GM19397 (cell line): ENCODE data around the gene GSTO1.
"Not testable (repeated sequence)": the region's sequence is repeated elsewhere in the genome, so short reads cannot be mapped to it uniquely, and the experiment has no call there.

Experiments
- ATAC-seq: cut with Tn5 transposase; IDR thresholded peaks from one replicate; pipeline ENCODE4 v1.9.1; 2021; ENCODE audit warnings: mild to moderate bottlenecking, moderate library complexity; ENCODE audit not compliant: unreplicated experiment

GSTO1 gene

DNA sequence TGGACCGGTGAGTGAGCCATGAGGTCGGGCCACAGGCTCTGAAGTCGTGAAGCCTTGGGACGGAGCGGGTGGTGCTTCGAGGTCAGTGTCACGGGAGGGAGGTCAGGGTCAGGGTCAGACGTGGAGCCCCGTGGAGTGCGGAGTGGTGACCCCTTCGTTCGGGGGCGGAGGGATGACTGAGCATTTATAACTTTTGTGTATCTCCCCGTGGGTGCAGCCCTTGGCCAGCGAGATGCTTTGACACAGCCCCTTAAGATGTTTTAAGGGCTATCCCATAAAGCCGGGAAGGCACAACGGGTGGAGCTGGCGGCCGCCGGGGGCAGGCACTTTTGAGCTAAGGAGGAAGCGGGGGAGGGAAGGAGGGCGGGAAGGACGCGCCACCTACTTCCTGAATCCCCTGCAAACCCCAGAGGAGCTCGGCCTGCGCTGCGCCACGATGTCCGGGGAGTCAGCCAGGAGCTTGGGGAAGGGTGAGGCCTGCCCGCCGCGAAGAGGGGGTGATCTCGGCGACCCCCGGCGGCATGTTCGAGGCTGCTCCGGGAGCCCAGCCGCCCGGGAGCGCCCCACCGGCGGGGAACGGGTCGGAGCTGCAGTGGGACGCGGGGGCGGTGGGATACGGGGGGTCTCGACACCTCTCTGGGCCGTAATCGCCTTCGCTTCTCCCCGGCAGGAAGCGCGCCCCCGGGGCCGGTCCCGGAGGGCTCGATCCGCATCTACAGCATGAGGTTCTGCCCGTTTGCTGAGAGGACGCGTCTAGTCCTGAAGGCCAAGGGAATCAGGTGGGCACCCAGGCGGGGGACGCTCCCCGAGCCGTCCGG lies at the start of gene GSTO1:
GSTO1 (plus strand) TSS at position 400 of the 818 bp plus-strand sequence; CDS start at position 437, 37 bp downstream.
- peak; percentile 74 for ATAC-seq

DNA sequence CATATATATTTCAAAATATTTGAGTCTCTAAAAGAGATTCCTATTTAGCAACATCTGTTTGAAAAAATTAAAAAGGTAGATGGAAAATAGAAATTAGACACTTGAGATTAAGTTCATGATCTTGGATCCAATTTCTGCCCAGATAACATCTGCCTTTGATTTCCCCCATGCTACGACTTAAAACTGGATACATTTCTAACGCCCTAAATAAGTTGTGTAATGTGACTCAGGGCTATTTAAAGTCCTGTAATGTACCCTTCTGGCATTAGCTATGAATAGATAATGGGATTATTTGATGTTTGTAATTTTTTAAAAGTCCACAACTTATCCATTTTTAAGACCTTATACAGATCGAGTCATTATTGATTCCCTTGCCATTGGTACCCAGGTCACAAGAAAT lies 46.0 kb upstream of the GSTO1 start:
- no peak for ATAC-seq

DNA sequence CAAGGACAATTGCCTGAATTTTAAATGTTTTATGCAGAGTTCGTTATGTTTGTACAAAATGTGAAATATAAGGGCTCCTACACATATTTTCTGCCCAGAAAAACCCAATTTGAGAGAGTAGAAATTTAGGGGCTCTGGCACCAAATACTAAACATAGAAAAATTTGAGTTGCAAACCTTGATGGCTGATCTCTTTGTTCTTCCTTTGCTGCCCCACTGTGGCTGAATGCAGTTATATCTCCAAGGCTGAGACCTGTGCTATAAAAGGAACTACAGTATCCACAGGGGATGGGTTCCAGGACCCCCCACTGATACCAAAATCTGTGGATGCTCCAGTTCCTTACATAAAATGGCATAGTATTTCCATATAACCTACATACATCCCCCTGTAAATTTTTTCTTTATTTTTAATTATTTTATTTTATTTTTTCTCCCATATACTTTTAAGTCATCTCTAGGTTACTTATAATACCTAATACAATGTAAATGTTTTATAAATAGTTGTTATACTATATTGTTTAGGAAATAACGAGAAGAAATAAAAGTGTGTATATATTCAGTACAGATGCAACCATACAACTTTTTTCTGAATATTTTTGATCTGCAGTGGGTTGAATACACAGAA lies 45.0 kb upstream of the GSTO1 start:
- ATAC-seq, result no peak

DNA sequence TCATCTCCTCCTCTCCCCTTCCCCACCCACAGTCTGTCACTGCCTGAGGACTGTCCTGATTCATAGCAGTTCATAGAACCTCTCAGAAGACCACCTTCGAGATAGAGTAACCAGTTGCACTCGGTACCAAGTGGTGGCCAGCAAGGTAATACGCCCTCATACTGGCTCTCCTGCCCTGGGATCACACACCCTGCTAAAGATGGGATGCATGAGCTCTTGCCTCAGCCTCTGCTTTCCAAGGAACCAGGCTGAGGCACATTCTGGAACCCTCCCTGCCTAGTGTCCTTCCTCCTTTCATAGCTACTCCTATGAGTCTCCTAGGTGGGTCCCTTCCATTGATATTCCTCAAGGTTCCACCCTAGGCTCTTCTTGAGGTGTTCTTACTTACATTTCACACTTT lies 38.1 kb upstream of the GSTO1 start:
- no peak for ATAC-seq

DNA sequence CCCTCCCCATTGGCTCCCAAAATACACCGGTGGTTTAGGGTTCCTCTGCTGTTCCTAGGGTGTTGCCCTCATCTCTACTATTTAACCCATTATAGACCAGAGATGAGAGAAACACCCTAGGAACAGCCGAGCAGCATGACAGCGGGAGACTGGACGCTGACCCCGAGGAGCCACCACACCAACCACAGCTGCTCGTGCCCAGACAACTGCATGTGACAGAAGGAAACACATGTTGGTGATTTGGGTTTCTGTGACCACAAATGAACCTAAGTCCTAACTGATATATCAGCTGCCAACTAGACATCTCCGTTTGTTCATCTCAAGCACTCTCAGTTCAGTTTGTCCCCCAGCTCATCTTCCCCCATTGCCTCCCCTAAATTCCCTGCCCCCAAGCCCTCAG lies 35.9 kb upstream of the GSTO1 start:
- no peak for ATAC-seq

DNA sequence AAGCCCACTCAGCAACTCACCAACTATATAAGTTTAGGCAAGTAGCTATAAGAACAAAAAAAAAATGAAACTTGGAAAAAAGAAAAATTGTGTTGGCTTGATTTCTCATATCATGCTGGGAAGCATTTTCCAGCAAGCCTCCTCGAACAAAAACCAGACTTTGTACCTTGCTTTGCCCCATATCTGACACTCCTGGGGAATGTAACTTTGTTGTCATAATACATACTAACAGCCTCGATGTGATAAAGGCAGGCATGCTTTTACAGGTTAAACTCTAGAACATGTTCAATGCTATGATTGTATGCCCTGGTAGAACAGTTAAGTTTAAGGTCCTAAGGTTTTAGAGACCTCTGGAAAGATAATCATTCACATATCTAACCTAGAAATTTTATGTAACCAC lies 34.2 kb upstream of the GSTO1 start:
- ATAC-seq, result no peak

DNA sequence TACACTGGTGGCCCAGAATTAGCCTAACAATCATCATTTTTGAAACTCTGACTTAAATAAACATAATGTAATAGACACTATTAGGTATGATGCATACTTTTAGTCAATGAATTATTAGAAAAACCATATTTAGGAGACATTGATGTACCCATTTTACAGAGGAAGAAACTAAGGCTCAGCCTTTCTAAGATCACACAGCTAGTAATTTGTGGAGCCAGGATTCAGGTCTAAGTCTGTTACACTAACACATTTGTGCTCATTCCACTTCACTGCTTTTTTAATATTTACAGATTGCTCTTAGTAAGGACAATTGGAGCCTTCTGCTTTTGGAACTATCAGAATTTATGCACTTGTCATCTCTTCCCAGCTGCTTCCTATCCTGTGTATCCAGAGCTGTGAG lies 31.4 kb upstream of the GSTO1 start:
- ATAC-seq, result no peak

DNA sequence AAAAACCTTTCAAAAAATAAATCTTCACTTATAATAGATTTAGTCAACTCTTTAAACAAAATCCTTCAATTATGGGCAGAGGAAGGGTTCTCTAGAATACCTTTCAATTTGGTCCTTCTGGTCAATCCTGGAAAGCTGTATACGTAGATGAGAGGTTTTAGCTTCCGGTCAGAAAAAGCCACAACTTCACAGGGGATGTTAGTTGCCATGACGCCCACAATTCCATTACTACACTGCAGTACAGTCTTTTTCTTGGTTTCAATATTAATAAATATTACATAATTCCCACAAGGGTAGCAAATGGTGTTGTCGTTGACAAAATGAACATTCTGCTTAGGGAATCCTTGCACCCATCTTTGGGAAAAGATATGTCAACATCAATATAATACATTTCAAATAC lies 24.2 kb upstream of the GSTO1 start:
- ATAC-seq, result no peak

DNA sequence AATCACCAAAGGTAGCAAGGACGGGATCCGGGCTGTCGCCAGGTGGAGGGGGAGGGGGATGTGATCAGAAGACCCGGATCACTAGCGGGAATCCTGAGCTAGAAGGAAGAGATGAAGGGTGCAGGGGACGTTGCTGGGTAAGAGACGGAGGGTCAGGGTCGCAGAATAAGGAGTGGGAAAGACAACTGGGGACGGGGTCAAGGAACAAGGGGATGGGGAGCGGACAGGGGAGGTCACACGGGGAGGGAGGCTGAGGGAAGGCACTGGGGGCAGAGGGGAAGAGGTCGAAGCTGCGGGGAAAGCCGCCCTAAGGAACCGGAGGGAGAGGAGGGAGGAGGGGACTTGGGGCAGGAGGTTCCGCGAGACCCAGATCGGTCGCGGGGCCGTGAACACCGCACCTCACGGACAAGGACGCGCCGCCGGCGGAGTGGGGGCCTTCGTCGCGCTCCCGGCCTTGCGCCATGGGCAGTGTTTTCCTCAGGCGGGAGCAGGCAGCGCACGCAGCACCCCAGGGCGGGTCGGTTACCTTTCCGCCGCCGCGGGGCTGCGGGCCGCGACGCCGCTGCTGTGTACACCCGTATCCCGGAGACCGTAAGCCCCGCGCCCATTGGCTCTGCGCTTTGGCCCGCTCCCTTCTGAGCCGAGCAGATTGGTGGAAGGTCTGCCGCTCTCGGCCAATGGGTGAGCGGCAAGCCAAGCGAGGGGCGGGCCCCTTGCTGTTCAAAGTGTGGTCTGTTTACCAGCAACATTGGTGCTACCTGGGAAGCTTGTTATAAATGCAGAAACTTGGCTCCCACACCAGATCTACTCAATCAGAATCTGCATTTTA lies 22.7 kb upstream of the GSTO1 start, which contains the start of gene CFAP43:
CFAP43 (minus strand) TSS at position 581 of the 829 bp plus-strand sequence; CDS start at position 463, 118 bp downstream.
- peak; percentile 100 for ATAC-seq

DNA sequence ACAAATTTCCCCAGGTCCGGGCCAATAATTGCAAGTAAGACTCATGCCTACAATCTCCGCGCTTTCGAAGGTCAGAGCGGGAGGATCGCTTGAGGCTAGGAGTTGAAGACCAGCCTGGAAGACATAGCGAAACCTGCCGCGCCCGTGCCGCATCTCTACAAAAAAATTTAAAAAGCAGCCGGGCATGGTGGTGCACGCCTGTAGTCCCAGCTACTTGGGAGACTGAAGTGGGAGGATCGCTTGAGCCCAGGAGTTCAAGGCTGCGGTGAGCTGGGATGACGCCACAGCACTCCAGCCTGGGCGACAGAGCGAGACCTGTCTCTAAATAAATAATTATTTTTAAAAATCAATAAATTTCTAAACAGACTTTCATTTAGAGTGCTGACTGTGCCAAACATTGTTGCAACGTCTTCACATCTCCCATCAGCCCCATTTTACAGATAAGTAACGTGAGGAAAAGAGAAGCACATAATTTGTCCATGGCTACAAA lies 22.0 kb upstream of the GSTO1 start:
- ATAC-seq, result peak; percentile 10

DNA sequence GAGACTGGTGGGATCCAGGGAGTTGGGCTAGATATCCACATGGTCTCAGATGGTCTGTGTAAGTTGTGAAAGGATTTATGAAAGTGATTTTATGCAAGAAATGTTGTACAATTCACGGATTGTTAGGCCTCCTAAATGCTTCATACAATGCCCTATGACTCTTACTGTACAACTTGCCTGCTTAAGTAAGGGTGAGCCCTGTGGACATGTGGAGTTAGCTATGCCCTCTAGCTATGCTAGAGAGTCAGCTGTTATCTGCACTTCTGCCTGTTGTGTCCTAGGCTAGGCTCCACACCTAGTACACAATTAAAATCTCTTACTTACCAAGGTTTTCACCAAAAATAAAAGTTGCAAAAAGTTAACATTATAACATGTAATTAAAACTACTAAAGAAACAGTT lies 20.9 kb upstream of the GSTO1 start:
- ATAC-seq, result no peak

DNA sequence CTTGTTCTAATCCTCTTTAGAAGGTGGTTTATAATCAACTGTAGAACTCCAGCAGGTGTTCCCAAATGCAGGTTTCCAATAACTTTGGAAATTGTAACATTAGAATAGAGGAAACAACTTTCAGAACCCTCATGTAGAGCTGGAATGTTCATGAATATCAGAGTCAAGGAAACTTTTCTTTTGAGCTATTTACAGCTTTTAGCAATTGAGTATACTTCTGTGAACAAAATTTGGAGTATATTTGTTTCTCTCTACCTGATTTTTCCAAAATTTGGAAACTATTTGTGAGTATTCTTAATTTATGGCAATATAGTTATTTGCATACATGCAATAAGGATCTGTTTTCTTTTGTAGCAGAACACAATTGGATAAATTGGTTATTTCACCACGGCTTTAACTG lies 19.8 kb upstream of the GSTO1 start:
- ATAC-seq, result no peak

DNA sequence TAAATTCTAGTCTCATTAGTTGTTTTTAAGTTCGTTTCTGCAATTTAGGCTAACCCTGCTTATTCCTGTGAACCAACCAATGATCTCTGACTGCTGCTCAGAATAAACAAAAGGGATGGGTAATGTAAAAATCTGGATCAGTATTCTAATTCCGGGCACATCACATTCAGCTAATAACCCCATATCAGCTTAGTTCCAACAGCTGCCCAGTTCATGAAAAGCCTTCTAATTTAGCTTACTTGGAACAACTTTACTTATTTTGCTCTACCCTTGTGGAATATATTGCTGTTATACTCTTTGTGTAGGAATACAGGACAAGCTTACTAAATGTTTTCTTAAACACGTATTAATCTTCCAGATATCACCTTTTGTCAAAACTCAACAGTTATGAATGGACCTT lies 18.9 kb upstream of the GSTO1 start:
- no peak for ATAC-seq

DNA sequence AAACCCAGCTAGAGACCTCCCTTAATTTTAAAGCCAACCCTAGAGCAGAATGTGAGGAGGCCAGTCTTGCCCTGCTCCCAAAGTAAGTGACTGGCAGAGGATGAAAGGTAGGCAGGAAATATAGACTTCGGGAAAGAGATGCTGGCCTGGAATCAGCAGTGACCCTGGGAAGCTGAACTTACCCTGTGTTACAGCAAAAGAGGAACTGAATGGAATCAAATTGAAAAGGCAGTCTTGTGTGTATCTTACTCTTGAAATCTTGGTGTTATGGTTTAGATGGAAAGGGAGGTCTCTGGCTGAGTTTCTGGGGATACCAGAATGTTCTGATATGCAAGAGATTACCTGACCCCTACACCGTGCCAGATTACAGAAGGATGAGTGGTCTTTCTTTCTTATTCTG lies 14.6 kb upstream of the GSTO1 start:
- no peak for ATAC-seq

DNA sequence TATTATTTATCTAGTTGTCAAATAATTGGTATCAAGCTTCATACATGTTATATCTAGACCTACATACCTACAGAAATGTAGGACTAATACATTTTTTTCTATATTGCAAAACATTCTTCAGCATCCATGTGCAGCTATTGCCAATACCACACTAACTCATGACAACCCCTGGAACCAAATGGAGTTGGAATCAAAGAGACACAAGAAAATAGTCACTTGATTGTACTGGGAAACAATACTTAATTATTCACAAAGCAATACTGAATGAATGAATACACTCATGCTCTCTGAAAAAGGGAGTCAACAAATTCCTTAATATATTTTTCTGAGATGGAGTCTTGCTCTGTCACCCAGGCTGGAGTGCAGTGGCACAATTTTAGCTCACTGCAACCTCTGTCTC lies 12.1 kb upstream of the GSTO1 start:
- ATAC-seq, result no peak

DNA sequence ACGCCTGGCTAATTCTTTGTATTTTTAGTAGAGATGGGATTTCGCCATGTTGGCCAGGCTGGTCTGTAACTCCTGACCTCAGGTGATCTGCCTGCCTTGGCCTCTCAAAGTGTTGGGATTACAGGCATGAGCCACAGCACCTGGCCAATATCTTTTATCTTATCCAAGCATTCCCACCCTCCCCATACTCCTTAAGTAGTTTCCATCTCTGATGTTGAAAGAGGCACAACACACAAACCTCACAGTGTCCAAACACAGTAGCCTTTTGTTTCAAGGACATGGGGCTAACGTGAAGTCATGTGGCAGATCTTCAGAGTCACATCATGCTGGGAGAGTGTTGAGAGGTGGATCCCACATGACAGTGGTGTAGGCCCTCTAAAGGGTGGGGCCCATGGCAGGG lies 11.7 kb upstream of the GSTO1 start:
- ATAC-seq, result not testable (repeated sequence)

DNA sequence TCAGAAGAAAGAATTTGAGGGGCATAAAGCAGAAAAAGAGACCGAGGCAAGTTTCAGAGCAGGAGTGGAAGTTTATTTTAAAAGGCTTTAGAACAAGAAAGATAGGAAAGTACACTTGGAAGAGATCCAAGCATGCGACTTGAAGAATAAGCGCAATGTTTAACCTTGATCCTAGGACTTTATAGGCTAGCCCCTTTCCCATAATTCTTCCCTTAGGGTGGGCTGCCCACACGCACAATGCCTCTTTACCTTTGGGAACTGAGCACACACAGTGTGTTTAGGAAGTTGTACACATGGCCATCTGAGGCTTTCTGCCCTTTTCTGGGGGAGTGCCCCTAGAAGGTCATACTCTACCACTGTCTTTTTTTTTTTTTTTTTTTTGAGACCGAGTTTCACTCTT lies 11.2 kb upstream of the GSTO1 start:
- ATAC-seq, result no peak

DNA sequence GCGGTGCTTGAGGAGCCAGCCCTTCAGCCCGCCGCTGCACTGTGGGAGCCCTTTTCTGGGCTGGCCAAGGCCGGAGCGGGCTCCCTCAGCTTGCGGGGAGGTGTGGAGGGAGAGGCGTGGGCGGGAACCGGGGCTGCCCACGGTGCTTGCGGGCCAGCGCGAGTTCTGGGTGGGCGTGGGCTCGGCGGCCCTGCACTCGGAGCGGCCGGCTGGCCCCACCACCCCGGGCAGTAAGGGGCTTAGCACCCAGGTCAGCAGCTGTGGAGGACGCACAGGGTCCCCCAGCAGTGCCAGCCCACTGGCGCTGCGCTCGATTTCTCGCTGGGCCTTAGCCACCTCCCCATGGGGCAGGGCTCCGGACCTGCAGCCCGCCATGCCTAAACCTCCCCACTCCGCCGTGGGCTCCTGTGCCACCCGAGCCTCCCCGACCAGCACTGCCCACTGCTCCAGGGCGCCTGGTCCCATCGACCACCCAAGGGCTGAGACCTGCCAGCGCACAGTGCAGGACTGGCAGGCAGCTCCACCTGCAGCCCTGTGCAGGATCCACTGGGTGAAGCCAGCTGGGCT lies 9.5 kb upstream of the GSTO1 start:
- ATAC-seq, result no peak

DNA sequence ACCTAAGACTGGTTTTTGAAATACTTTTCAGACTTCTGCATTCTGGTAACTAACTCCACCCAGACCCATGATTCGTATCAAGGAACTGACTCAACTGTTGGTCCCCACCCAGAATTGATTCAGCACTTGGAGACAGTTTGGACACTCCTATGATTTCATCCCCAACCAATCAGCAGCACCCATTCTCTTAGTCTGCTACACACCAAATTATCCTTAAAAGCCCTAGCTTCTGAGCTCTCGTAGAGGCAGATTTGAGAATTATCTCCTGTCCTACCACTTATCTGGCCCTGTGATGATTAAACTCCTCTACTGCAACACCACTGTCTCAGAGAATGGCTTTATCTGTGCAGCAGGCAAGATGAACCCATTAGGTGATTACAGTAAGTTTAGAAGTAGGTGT lies 7.7 kb upstream of the GSTO1 start:
- ATAC-seq, result no peak

DNA sequence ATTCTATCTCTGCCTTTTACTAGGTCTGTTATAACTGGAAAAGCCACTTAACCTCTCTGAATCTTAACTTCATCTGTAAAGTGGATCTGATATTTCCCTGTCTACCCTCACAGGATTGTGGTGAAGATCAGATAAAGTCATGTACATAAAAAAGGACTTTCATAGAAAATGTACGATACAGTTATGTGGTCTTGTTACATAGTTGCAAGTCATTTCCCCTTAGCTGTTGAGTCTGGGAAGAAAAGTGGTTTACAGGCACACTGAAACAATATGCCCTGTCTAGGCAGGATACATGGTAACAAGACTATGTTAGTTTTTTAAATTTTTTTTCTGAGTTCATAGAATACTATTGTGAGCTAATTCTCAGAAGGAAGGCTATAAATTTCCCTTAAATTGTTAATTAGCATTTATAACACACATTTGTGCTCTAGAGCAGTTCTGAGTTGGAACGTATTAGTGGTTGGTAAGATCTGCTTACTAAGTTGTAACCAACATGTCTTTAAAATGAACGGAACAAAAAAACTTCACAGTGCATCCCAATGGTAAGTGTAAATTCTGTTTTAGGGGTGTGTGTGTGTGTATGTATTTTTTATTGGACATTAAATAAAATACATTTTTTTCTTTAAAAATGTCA lies 7.1 kb upstream of the GSTO1 start:
- ATAC-seq, result no peak

DNA sequence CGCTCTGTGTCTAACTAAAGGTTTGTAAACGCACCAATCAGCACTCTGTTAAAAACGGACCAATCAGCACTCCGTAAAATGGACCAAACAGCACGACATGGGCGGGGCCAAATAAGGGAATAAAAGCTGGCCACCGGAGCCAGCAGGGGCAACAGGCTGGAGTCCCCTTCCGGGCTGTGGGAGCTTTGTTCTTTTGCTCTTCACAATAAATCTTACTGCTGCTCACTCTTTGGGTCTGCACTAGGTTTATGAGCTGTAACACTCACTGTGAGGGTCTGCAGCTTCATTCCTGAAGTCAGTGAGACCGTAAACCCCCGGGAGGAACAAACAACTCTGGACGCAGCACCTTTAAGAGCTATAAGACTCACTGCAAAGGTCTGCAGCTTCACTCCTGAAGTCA lies 5.8 kb upstream of the GSTO1 start:
- ATAC-seq, result not testable (repeated sequence)
